Sigmoid colon (tissue), 4 donors: ENCODE results near the gene NECTIN1.

ENCODE experiments used
- CTCF ChIP-seq, 4 experiments: fragments of 450-650 bp in 3 of 4; fragments of 200-600 bp in 1 of 4; IDR thresholded peaks; one replicate each; pipeline ENCODE4 v1.5.1; 2016 to 2019; ENCODE audit warnings: antibody characterized with exemption in 4 of 4, mild to moderate bottlenecking in 3 of 4, moderate library complexity in 2 of 4
- EP300 ChIP-seq, 4 donors: sonication (generic); formaldehyde crosslinking; IDR thresholded peaks; one replicate each; pipeline ENCODE4 v1.6.1; 2017; ENCODE audit warnings: antibody characterized with exemption in 4 of 4
- POLR2A ChIP-seq, 2 donors: fragments of 450-650 bp; IDR thresholded peaks; one replicate each; pipeline ENCODE4 v1.6.1; 2016; ENCODE audit warnings: antibody characterized with exemption in 2 of 2, mild to moderate bottlenecking in 2 of 2, moderate library complexity in 2 of 2

GRCh38 chr11:119684361-119685110, 44.5 kb downstream of the NECTIN1 start:
- TF ChIP-seq CTCF (IDR thresholded peaks at IDR 0.05) (no peak), POLR2A (IDR thresholded peaks at IDR 0.05) (no peak), EP300 (IDR thresholded peaks at IDR 0.05) (no peak)
